Mesenteric fat pad (tissue), 1 donor: ENCODE results near the gene ZNF26. TPM values are rescaled to one million over a fixed set of nuclear protein-coding genes. Genes with fewer than 3 reads are reported as not detected.

Experiments used
- DNase-seq: peaks from one replicate; pipeline ENCODE4 v3.0.0-alpha.2; 2020; ENCODE audit warnings: low spot score
- total RNA-seq: library from RNA; stranded (reverse); fragmentation: NEBNext Ultra II Directional; extraction: Animal tissue kit (Norgen Biotek cat#: 25700); gene quantifications from one replicate; pipeline ENCODE4 v1.2.1, GENCODE V29; 2021
- donor health status: DM: yes; HTN: yes; CAD: no.

The ZNF26 gene
- total RNA-seq, 1 donor from 2014 or later: 7.0 TPM

- DNase-seq: peak; percentile 72
These were observed 30.8 kb upstream of the ZNF26 start for GRCh38 chr12:132955094-132956010.

- DNase-seq: peak; percentile 96
These were observed 30.0 kb upstream of the ZNF26 start, which contains the start of gene ZNF605 for GRCh38 chr12:132956011-132956788. TSS of gene ZNF605 (minus strand) at chr12:132956306. CDS start at chr12:132945635, 10,671 bp downstream.

GRCh38 chr12:132961790-132962189 is 24.4 kb upstream of the ZNF26 start:
- peak; percentile 22 for DNase-seq

- peak; percentile 57 for DNase-seq
These were observed 22.2 kb upstream of the ZNF26 start for GRCh38 chr12:132963947-132964346.

- DNase-seq: no peak
These were observed 20.4 kb upstream of the ZNF26 start for GRCh38 chr12:132965796-132966195.

GRCh38 chr12:132966676-132967415 is 19.3 kb upstream of the ZNF26 start:
- peak; percentile 75 for DNase-seq

- peak; percentile 88 for DNase-seq
These were observed 18.4 kb upstream of the ZNF26 start for GRCh38 chr12:132967736-132968135.

- DNase-seq: no peak
These were observed 13.8 kb upstream of the ZNF26 start for GRCh38 chr12:132972374-132972773.

GRCh38 chr12:132976870-132977269 is 9.3 kb upstream of the ZNF26 start:
- DNase-seq: peak; percentile 68

GRCh38 chr12:132986885-132987225 is 688 bp downstream of the ZNF26 start:
- no peak for DNase-seq

GRCh38 chr12:132998741-132999140 is 12.6 kb downstream of the ZNF26 start:
- no peak for DNase-seq

GRCh38 chr12:133010657-133011297 is 24.6 kb downstream of the ZNF26 start:
- DNase-seq: no peak

GRCh38 chr12:133023566-133023965 is 37.4 kb downstream of the ZNF26 start:
- no peak for DNase-seq

- no peak for DNase-seq
These were observed 40.8 kb downstream of the ZNF26 start for GRCh38 chr12:133026996-133027395.

GRCh38 chr12:133037207-133038005 is 51.2 kb downstream of the ZNF26 start, which contains the start of gene ZNF84:
TSS of gene ZNF84 (plus strand) at chr12:133037509. CDS start at chr12:133041468, 3,959 bp downstream.
- DNase-seq: peak; percentile 98

GRCh38 chr12:133038118-133038709 is 52.0 kb downstream of the ZNF26 start:
- DNase-seq: no peak

GRCh38 chr12:133046698-133047097 is 60.5 kb downstream of the ZNF26 start:
- no peak for DNase-seq

GRCh38 chr12:133057446-133057845 is 71.3 kb downstream of the ZNF26 start:
- no peak for DNase-seq
